BJ (cell line): ENCODE data around the gene PROKR2. TPM values are rescaled to one million over a fixed set of nuclear protein-coding genes. Genes with fewer than 3 reads are reported as not detected.

ENCODE experiments used
- CTCF ChIA-PET: fragments of 350-600 bp; formaldehyde crosslinking; extraction: SDS; loops from one replicate; lab custom pipeline; 2021; ENCODE audit warnings: antibody characterized with exemption, inconsistent platforms; lab: Yijun Ruan, JAX
- POLR2A ChIA-PET: fragments of 300-600 bp; sonication (Branson Sonifier 250); formaldehyde crosslinking; extraction: SDS; loops from one replicate; lab custom pipeline; 2021; ENCODE audit warnings: antibody characterized with exemption; lab: Charles Lee
- DNase-seq: peaks from one replicate; pipeline ENCODE4 v3.0.0-alpha.2; 2011; ENCODE audit warnings: low read depth
- H3K27me3 ChIP-seq: 2 replicates; pipeline ENCODE4 v1.6.0; 2011; ENCODE audit warnings: low read length; ENCODE audit not compliant: control insufficient read depth, insufficient read depth
- H3K36me3 ChIP-seq: 2 replicates; pipeline ENCODE4 v1.5.1; 2011; ENCODE audit warnings: low read length; ENCODE audit not compliant: control insufficient read depth, insufficient read depth
- H3K4me3 ChIP-seq: 2 replicates; pipeline ENCODE4 v1.5.1; 2011; ENCODE audit warnings: low read depth, mild to moderate bottlenecking, control low read depth, low read length
- polyA plus RNA-seq: library from polyadenylated mRNA; depleted of rRNA; stranded (reverse); fragments of >200 nt; gene quantifications from 2 replicates; pipeline ENCODE4 v1.2.3, GENCODE V29; 2011
- TF ChIP-seq, protein P1 (sequence below): IDR thresholded peaks from 2 replicates; pipeline ENCODE4 v1.5.1; 2011; ENCODE audit warnings: low read depth, mild to moderate bottlenecking, control low read depth, inconsistent platforms, low read length, moderate library complexity; ENCODE audit not compliant: insufficient read depth

The PROKR2 gene
- polyA plus RNA-seq, 1 experiment: not detected

- Histone ChIP-seq H3K27me3 (peaks cover 7% of the 10 kb centered on the region), H3K36me3 (no peaks in the 10 kb centered on the region), H3K4me3 (no peak overlapping the region)
- ChIA-PET POLR2A (no interaction called here), CTCF (no interaction called here)
- DNase-seq: no peak
- TF ChIP-seq, protein P1, sequence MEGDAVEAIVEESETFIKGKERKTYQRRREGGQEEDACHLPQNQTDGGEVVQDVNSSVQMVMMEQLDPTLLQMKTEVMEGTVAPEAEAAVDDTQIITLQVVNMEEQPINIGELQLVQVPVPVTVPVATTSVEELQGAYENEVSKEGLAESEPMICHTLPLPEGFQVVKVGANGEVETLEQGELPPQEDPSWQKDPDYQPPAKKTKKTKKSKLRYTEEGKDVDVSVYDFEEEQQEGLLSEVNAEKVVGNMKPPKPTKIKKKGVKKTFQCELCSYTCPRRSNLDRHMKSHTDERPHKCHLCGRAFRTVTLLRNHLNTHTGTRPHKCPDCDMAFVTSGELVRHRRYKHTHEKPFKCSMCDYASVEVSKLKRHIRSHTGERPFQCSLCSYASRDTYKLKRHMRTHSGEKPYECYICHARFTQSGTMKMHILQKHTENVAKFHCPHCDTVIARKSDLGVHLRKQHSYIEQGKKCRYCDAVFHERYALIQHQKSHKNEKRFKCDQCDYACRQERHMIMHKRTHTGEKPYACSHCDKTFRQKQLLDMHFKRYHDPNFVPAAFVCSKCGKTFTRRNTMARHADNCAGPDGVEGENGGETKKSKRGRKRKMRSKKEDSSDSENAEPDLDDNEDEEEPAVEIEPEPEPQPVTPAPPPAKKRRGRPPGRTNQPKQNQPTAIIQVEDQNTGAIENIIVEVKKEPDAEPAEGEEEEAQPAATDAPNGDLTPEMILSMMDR: no peak
Observed at GRCh38 chr20:5313916-5314315, 2.8 kb downstream of the PROKR2 start.

GRCh38 chr20:5312518-5312917 is 4.2 kb downstream of the PROKR2 start:
- Histone ChIP-seq H3K36me3 (no peaks in the 10 kb centered on the region), H3K4me3 (no peak overlapping the region), H3K27me3 (peaks cover 6% of the 10 kb centered on the region)
- POLR2A ChIA-PET: no interaction called here
- no peak for DNase-seq
- CTCF ChIA-PET: no interaction called here
- TF ChIP-seq, protein P1: no peak

DNA sequence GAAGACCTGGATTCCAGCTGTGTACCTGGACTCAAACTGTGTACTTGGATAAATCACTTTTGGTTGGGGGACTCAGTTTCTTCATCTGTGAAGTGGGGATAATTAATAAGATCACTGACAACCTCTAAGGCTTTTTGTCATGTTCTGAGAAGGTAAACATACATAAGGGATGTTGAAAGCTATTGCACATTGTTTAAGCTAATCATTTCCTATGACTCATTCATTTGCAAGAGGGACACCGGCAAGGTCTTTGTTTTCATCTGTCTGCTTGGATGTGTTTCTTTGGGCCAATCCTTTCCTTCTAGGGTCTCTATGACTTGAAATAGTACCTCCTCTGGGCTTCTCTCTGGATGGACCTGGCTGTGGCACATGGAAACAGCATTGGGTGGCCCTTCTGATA is 6.8 kb downstream of the PROKR2 start:
- ChIA-PET CTCF (no interaction called here), POLR2A (no interaction called here)
- TF ChIP-seq, protein P1: no peak
- no peak for DNase-seq
- H3K36me3 ChIP-seq: no peaks in the 10 kb centered on the region
- H3K27me3 ChIP-seq: no peaks in the 10 kb centered on the region; the same call in 1 of the 2 replicates
- H3K4me3 ChIP-seq: no peak overlapping the region

DNA sequence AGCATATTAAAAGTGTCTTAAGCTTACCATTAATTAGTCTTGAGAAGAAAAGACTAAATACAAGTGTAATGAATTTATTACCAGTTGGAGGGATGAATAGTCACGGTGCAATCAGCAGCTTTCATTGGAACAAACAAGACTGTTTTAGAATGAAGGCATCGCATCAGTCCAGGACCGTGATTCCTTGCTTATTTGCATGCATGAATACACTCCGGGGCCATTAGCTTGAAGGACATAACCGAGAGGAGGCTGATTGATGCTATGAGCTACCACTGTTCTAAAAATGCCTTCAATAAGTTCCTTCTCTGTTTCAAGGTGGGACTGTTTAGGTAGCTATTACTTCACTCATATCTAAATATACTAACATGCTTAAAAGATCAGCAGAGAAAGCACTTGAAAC is 17.9 kb downstream of the PROKR2 start:
- DNase-seq: no peak

DNA sequence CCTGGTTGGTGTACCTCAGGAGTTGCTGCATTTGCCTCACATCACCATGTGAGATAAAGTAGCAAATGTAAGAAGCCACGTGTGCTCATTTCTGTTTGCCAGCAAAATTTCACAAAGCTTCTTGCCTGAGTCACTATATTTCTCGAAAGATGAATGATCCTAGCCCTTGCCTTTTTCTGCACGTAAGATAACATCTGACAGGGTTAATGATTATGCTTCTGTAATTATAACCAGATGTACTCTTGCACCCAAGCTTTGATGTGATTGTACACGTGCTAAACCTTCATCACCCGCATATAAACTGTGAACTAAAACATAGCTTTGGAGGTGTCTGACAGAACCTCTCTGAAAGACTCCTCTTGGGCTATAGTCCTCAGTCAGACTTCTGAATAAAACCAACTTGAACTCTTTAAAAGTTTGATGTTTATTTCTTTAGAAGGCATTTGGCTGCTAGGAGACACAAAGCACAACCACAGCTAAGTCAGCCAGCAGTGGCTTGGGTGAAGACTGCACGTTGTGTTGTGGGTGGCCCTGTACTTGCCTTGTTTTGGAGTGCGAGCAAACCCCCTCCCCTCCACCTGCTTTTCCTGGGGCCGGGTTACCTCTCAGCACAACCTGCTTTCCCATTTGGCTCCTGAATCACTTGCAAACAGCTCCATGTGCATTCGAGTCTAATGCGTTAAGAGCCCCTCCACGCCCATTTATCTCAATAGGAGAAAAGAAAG is 19.3 kb downstream of the PROKR2 start:
- no peaks in the 10 kb centered on the region; the same call in 1 of the 2 replicates for H3K27me3 ChIP-seq
- no peak for DNase-seq
- no peaks in the 10 kb centered on the region for H3K36me3 ChIP-seq
- ChIA-PET POLR2A (no interaction called here), CTCF (no interaction called here)
- H3K4me3 ChIP-seq: no peak overlapping the region
- TF ChIP-seq, protein P1: no peak

More for the DNA sequence above, 17.9 kb downstream of the PROKR2 start:
- CTCF ChIA-PET: interaction anchor here (1.5 kb wide), 1 partner anchor 103 kb away, joined by 3 read pairs; no protein-coding TSS in a partner anchor
- POLR2A ChIA-PET: no interaction called here
- no peak overlapping the region for H3K4me3 ChIP-seq
- TF ChIP-seq, protein P1: no peak
- no peaks in the 10 kb centered on the region; the same call in 1 of the 2 replicates for H3K27me3 ChIP-seq
- no peaks in the 10 kb centered on the region for H3K36me3 ChIP-seq
